Jurkat, Clone E6-1 (cell line): ENCODE results near the gene FGF12.

Source experiments
- DNase-seq: peaks from one replicate; pipeline ENCODE4 v3.0.0-alpha.2; 2011; ENCODE audit warnings: low read depth, low spot score
- H3K4me3 ChIP-seq: 2 replicates; pipeline ENCODE4 v1.5.1; 2011; ENCODE audit warnings: mild to moderate bottlenecking, low read length, control low read depth, moderate library complexity

FGF12 gene

GRCh38 chr3:192543163-192543562 is 184.2 kb downstream of the FGF12 start:
- H3K4me3 ChIP-seq = no peak overlapping the region
- no peak for DNase-seq

- no peak overlapping the region for H3K4me3 ChIP-seq
- DNase-seq = no peak
Observed at GRCh38 chr3:192516820-192517219, 210.5 kb downstream of the FGF12 start.

GRCh38 chr3:192515664-192516045 is 211.7 kb downstream of the FGF12 start:
- no peak overlapping the region for H3K4me3 ChIP-seq
- DNase-seq = no peak

DNA sequence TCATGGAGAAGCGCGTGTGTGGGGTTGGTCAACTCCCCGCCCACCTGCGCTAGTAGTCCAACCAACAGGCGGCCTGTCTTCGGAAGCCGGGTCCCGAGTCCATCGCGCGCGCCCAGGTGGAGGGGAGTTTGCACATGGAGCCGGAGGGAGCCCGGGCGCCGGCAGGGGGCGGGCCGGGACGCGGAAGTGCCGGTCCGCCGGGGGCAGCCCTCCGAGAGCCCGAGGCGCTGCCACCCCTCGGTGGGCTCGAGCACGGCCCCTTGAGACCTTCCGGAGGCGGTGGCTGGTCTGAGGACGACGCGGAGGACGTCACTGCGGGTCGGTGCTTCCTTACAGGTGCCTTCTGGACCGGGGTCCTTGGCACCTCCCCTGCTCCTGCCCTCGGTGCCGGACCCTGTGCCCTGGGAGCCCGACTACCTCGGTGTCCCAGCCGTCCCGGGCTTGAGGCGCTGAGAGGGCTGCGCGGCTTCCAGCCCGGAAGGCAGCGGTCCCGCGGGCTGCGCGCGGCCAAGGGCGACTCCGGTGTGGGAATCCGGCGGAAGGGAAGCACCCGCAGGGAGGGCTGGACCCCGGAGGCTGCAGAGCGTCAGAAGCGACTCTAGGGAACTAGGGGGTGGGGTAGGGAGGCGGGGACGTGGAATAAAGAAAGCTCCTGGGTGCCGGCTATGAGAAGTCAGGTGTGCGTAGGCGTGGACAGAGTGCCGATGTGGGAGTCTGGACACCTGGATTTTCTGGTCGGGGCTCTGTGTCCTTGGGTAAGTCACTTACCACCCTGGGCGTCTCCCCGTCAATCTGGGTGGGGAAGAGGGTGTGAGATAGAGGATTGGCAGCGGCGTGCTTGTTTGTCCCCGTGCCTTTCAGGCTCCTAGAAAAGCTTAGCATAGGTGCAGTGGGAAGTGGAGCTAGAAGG is 212.3 kb downstream of the FGF12 start:
- H3K4me3 ChIP-seq = no peak overlapping the region
- DNase-seq = no peak

DNA sequence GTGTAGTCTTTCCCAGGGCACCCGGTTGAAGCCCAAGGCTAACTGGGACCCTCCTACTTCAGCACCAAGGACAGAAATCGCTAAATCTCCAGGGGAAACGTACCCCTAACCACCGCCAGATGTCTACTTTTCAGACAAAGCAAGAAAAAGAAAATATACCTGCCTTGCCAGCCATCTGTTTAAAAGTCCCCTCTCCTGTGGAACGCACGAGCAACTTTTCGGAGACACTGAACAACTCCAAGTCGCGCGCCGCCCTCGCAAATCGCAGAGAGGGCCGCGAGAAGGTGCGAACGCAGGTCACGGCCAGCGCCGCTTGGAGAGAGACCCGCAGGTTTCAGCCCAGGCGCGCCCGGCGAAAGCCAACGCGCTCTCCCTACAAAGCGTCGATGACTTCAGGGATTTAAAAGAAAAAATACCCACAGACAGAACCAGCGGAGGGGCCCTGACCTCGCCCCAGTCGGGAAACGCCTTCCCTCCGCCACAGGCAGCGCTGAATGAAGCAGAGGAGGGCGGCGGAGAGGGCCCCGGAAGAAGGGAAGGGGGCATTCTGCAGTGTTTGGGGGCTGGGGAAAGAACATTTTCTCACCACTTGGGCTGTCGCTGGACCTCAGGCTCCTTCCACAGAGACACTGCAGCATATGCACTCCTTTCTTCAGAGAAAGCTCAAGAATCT is 213.1 kb downstream of the FGF12 start:
- DNase-seq = peak; percentile 2
- no peak overlapping the region for H3K4me3 ChIP-seq

- no peak for DNase-seq
Observed at GRCh38 chr3:192505731-192506130, 221.6 kb downstream of the FGF12 start.

DNA sequence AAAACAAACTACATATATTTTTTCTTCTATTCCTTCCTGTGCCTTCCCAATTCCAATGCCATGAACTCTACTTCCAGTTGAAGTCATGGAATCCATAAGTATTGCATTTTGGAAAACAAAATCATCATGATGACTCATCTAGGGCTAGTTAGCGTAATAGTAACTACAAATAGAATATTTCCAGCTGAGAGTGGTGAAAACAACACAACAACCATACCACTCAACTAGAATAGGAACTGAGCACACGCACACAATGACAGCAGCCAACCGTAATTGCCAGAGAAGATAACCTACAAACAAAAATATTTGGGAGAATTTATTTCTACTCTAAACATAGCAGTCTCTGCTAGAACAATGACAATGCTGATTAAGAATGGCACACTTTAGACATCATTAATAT is 225.9 kb downstream of the FGF12 start:
- no peak overlapping the region for H3K4me3 ChIP-seq
- no peak for DNase-seq

More at GRCh38 chr3:192505731-192506130, 221.6 kb downstream of the FGF12 start:
- no peak overlapping the region for H3K4me3 ChIP-seq

GRCh38 chr3:192496905-192497587 is 230.3 kb downstream of the FGF12 start:
- DNase-seq = no peak
- no peak overlapping the region for H3K4me3 ChIP-seq

- DNase-seq = no peak
- H3K4me3 ChIP-seq = no peak overlapping the region
Observed at GRCh38 chr3:192494174-192494573, 233.2 kb downstream of the FGF12 start.

- no peak for DNase-seq
- no peak overlapping the region for H3K4me3 ChIP-seq
Observed at GRCh38 chr3:192490720-192491119, 236.6 kb downstream of the FGF12 start.

GRCh38 chr3:192489579-192489978 is 237.8 kb downstream of the FGF12 start:
- H3K4me3 ChIP-seq = no peak overlapping the region
- DNase-seq = no peak

DNA sequence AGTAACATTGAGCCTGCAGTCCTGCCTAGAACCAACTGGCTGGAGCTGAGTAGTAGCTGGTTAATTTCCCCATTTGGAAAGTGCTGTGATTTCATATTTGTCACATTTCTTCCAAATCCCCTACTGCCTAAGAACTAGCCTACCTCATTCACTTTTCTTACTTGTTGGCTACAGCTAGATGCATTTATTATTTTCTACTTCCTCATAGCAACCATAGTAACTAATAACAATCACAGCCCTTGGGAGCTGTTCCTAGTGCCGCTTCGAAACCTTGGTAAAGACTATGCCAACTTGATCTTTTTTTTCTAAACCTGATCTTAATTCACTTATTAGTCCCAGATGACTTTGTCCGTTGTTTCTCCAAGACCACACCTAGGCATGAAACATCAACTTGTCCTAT is 240.3 kb downstream of the FGF12 start:
- no peak overlapping the region for H3K4me3 ChIP-seq
- no peak for DNase-seq

DNA sequence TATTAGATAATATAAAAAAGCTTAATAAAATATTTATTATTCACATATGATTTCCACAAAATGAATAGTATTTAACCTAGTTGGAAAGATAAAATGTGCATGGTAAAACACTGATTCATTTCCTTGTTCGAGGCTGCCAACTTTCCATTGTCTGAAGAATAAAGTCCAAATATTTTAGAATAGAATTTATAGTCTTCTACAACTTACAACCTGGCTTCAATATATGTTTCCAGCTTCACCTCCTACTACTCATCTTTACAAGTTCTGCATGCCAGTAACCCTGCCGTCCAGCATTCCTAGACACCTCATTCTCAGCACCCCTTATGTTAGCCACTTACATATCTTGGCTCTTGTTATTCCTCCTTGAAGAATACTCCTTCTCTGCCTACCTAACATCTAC is 244.5 kb downstream of the FGF12 start:
- DNase-seq = no peak
- no peak overlapping the region for H3K4me3 ChIP-seq

DNA sequence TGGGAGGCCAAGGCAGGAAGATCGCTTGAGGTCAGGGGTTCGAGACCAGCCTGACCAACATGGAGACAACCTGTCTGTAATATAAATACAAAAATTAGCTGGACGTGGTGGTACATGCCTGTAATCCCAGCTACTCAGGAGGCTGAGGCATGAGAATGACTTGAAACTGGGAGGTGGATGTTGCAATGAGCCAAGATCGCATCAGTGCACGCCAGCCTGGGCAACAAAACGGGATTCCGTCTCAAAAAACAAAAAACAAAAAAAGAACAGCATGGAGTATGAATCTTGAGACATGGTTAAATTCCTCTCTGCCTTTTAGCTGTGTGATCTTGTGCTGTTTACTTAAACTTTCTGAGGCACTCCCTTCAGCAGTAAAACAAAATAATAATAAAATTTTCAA is 244.9 kb downstream of the FGF12 start:
- no peak for DNase-seq
- H3K4me3 ChIP-seq = no peak overlapping the region

- H3K4me3 ChIP-seq = no peak overlapping the region
- DNase-seq = no peak
Observed at GRCh38 chr3:192481638-192482037, 245.7 kb downstream of the FGF12 start.

GRCh38 chr3:192467230-192468140 is 259.9 kb downstream of the FGF12 start:
- DNase-seq = peak; percentile 34
- H3K4me3 ChIP-seq = no peak overlapping the region

GRCh38 chr3:192449036-192449435 is 278.3 kb downstream of the FGF12 start:
- no peak for DNase-seq
- no peak overlapping the region for H3K4me3 ChIP-seq

GRCh38 chr3:192445770-192446644 is 281.3 kb downstream of the FGF12 start:
- DNase-seq = no peak
- H3K4me3 ChIP-seq = no peak overlapping the region
